DMS114 treated with DMSO at 0.1 percent for 48 hours (cell line): ENCODE results near the gene CDH16.
"Not testable (repeated sequence)": the region's sequence is repeated elsewhere in the genome, so short reads cannot be mapped to it uniquely, and the experiment has no call there.

Experiments
- DNase-seq: peaks from one replicate; lab custom pipeline; 2025; ENCODE audit not compliant: unreplicated experiment; lab: John Stamatoyannopoulos, UW

CDH16 gene

DNA sequence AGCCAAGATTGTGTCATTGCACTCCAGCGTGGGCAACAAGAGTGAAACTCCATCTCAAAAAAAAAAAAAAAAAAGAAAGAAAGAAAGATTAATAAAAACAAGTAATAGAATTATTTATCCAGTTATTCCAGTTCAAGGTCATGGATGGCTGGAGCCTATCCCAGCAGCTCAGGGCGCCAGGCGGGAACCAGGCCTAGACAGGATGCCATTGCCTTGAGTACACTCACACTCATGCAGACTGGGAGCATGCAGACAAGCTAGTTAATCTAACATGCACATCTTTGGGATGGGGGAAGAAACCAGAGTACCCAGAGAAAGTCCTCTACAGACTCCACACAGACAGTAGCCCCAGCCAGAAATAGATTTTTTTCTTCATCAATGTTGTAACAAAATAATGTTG, 20.5 kb downstream of the CDH16 start:
- no peak for DNase-seq

DNA sequence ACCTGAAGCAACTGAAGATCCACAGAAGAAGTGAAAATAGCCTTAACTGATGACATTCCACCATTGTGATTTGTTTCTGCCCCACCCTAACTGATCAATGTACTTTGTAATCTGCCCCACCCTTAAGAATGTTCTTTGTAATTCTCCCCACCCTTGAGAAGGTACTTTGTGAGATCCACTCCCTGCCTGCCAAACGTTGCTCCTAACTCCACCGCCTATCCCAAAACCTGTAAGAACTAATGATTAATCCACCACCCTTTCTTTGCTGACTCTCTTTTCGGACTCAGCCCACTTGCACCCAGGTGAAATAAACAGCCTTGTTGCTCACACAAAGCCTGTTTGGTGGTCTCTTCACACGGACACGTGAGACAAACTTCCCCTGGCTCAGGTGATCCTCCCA, 22.0 kb downstream of the CDH16 start:
- DNase-seq = not testable (repeated sequence)

DNA sequence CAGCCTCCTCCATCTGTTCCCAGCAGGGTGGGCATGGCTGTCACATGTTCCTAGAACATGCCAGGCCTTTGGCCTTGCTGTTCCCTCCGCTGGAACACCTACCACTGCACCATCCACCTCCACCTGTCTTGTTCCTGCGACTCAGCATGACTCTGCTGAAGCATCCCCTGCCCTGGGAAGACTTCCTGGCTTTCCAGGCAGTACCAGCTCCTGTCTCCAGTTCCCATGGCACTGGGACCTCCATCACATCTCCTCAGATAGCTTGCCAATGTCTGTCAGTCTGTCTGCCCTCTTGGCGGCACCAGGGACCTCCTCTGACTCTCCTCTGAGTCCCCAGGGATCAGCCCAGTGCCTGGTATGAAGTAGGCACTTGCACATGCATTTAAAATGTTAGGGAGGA, 22.7 kb downstream of the CDH16 start:
- no peak for DNase-seq

DNA sequence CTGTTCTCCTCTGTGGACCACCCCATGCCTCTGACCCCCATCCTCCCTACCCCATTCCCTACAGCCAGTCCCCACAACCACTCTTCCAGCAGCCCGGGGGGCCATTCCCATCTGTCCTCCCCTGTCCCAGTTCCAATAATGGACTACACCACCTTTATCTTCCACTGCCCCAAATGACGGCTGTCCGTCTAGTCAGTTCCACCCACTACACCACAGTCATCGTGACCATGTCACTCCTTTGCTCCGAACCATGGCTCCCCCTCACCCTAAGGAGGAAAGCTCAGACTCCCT, 23.1 kb downstream of the CDH16 start:
- no peak for DNase-seq

DNA sequence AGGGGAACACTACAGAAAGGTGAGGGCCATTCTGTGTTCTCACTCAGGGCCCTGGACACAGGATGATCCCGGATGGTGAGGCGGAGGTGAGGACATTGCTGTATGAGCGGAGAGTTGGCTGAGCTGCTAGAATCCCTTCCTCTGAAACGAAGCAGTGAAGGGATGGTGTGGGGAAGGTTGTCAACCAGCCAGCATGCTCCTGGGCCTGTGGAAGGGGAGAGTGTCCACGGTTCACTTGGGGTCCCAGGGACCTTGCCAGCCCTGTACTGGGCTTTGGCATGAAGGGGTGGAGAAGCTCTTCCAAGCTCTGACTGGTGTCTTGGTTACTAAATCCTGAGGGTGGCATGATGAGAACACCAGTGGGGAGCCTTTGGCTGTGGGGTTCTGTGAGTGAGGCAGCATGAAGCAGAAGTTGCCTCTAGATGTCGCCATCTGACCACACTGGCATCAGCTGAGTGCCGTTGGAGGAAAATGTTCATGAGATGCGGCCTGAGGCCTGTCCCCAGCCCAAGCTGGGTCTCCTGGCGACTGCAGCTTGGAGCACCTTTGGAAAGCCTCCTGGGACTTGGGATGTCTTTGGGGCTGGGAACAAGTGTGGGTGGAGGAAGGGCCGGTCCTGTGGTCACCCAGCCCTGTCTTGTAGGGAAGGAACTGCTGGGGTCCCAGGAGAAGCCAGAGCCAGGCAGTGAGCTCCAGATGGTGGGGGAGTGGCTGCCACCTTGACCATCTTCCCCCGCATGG, 23.6 kb downstream of the CDH16 start:
- peak; percentile 55 for DNase-seq

DNA sequence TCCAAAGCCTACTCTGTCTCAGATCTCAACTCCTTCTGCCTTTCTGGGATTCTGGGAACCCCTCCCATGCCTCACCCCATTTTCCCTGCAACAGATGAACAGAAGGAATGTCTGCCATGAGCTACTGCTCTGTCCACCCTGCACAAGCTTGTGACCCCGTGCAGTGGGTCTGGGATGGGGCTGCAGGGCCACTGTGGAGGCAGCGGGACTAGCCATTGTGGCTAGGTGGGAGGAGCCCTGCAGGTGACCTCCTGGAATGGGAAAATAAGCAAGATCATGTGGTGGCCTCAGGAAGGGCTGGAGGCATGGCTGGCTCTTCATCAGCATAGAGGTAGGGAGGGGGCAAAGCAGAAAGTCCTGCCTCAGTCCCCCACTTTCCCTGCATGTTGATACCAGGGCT, 24.6 kb downstream of the CDH16 start:
- no peak for DNase-seq

DNA sequence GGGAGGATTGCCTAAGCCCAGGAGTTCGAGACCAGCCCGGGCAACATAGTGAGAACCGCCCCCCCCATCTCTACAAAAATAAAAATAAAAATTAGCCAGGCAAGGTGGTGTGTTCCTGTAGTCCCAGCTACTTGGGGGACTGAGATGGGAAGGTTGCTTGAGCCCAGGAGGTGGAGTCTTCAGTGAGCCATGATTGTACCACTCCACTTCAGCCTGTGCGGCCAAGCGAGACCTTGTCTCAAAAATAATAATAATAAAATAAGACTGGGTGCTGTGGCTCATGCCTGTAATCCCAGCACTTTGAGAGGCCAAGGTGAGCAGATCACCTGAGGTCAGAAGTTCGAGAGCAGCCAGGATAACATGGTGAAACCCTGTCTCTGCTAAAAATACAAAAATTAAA, 26.9 kb downstream of the CDH16 start:
- no peak for DNase-seq

DNA sequence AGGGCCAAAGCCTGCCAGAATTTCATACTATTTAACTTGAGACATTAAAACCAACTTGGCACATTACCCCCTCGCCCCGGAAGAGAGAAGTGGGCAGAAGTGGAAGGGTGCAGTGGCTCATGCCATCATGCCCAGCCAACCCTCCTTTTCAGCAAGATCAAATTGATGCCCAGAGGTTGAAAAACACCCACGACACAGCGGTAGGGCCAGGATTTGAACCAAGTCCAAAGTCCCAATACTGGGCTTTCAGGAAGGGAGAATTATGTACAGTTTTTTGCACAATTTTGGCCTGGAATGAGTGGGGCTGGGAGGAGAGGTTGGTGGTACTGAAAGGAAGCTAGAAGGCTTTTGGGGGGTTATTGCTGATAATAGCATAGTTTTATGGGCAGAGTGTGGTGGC, 27.3 kb downstream of the CDH16 start:
- DNase-seq = no peak

DNA sequence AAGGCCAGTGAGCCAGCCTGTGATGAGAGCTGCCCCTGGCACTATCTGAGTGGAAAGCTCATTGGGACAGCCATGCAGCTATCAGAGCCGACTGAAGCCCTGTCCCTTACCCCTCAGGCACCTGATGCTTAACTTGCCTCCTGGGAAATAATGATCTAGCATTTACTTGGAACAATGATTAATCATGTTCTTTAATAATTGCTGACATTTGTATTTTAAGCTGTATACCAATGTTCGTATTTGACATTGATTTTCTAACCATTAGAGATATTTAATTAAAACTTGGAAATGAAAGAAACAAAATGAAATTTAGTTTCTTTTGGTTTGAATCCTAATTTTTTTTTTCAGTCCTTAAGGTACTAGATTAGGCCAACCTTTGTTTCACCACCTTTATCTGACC, 27.9 kb downstream of the CDH16 start:
- no peak for DNase-seq

DNA sequence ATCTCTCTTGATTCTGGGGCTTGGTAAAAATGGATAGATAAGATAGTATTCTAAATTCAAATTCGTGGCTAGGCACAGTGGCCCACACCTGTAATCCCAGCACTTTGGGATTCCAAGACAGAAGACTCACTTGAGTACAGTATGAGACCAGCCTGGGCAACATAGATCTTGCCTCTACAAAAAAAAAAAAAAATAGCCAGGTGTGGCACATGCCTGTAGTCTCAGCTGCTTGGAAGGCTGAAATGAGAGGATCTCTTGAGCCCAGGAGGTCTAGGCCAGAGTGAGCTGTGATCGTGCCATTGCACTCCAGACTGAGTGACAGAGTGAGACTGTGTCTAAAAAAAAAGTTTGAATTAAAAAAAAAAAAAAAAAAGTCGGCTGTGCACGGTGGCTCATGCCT, 29.1 kb downstream of the CDH16 start:
- no peak for DNase-seq

DNA sequence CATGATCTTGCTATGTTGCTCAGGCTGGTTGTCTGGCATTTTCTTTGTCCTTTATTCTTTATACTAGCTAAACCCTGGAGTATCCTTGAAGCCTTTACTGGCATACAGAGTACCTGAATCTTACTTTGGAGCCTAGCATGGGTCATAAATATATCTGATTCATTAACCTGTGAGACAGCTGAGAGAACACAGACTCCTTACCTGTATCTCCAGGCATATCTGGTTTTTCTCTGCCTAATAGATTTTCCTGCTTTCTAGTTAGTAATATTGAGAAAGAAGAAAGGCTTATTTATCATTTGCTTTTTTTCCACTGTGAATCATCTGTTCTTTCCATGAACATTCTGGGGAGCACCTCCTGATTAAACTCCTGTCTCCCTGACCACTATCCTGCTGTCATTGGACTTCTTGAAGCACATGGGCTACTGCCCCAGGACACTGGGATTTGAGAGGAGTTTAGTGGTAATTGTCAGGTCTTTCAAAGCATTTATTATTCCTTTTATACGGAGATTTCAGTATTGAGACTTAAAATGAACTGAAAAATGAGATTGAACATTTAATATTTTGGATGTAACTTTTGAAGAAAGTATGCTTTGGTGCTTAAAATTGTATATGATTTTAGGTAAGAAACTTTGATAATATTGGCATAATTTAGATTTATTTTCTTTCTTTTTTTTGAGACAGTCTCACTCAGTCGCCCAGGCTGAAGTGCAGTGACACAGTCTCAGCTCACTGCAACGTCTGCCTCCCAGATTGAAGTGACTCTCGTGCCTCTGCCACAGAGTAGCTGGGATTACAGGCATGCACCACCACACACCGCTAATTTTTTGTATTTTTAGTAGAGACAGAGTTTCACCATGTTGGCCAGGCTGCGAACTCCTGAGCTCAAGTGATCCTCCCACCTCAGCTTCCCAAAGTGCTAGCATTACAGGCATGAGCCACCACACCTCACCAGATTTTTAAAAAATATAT, 29.8 kb downstream of the CDH16 start:
- no peak for DNase-seq

DNA sequence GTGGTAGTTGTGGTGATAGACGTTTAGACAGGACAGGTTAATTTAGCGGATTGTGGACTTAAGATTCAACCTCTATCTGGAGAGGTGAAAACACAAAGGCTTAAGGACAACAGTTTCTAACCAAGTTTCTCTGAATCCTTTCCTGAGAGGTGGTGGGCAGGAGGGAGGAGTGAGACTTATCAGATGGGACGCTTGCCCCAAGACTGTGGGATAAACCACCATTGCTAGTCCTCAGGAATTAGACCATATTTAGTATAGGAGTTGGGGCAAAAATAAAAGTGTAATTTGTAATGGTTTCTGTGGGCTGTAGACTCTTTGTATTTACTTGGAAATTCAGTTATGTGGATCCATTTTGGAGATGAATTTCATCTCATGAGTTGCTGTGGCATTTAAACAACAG, 31.8 kb downstream of the CDH16 start:
- DNase-seq = no peak

DNA sequence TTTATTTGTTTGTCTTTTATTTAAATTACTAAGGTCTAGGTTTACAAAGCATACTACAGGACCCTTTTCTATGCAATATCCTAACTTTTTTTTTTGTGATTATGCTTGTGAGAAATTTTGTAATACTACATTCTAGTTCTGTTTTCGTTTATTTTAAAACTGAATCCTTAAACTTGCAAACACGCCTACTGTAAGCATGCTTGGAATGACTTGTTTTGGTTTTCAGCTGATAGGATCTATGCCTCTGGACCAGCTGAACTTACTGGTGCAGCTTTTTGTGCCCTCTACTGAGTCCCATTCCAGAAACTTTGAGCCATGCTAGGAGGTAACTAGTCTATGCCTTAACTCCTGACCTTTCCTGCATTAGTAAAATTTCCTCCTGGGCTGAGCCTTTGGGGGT, 32.4 kb downstream of the CDH16 start:
- no peak for DNase-seq

DNA sequence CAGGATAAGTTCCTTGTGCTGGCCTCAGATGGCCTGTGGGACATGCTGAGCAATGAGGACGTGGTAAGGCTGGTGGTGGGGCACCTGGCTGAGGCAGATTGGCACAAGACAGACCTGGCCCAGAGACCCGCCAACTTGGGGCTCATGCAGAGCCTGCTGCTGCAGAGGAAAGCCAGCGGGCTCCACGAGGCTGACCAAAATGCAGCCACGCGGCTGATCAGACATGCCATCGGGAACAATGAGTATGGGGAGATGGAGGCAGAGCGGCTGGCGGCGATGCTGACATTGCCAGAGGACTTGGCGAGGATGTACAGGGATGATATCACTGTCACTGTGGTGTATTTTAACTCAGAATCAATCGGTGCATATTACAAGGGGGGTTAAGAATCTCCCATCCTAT, 33.2 kb downstream of the CDH16 start:
- DNase-seq = no peak

DNA sequence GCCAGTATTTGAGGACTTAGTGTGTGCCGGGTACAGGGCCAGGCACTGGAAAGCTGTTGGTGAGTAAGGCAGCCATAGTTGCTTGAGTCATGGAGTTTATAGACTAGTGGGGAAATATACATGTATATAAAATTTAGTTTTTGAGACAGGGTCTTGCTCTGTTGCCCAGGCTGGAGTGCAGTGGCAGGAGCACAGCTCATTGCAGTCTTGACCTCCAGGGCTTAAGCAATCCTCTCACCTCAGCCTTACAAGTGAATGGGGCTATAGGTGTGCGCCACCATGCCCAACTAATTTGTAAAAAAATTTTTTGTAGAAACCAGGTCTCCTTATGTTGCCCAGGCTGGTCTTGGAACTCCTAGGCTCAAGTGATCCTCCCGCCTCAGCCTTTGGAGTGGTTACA, 36.0 kb downstream of the CDH16 start:
- no peak for DNase-seq

DNA sequence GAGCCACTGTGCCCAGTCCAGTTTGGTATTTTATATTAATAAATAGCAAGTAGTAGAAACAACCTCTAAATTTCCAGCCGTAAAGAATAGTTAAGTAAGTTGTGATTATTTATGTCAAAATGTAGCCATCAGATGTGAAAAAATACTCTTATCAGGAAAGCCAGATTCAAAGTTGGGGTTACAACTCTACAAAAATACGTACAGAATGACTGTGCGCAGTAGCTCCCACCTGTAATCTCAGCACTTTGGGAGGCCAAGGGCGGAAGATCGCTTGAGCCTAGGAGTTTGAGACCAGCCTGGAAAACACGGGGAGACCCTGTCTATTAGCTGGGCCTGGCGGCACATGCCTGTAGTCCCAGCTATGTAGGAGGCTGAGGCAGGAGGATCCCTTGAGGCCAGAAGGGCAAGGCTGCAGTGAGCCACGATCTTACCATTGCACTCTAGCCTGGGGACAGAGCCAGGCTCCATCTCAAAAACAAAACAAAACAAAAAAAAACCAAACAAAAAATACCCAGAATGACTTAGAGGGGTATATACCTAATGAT, 36.6 kb downstream of the CDH16 start:
- DNase-seq = no peak

DNA sequence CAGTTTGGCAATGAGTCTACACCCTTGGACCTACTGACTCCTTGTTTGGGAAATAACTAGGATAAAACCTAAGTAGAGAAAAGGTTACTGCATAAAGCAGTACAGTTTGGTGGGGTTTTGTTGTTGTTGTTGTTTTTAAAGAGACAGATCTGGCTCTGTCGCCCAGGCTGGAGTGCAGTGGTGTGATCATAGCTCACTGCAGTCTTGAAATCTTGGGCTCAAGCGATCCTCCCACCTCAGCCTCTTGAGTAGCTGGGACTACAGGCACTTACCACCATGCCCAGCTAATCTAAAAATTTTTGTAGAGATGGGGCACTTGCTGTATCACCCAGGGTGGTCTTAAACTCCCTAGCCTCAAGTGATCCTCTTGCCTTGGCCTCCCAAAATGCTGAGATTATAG, 37.1 kb downstream of the CDH16 start:
- no peak for DNase-seq

DNA sequence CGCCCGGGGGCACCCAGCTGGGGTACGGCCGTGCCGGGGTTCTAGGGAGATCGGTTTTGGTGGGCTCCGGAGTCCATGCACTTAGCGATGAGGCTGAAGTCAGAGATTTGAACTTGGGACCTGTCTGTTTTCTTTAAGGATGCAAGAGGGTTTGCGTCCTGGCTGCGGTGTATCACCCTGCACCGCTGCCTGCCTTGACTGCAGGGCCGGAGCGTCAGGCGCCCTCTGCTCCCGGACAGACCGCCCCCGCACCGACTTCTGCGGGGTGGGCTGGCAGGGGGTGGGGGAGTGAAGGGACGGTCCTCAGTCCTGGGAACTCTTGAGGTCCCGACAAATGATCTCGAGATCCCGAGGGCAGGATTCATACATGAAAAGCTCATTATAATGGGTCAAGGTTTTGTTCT, 37.7 kb downstream of the CDH16 start:
- DNase-seq = no peak

DNA sequence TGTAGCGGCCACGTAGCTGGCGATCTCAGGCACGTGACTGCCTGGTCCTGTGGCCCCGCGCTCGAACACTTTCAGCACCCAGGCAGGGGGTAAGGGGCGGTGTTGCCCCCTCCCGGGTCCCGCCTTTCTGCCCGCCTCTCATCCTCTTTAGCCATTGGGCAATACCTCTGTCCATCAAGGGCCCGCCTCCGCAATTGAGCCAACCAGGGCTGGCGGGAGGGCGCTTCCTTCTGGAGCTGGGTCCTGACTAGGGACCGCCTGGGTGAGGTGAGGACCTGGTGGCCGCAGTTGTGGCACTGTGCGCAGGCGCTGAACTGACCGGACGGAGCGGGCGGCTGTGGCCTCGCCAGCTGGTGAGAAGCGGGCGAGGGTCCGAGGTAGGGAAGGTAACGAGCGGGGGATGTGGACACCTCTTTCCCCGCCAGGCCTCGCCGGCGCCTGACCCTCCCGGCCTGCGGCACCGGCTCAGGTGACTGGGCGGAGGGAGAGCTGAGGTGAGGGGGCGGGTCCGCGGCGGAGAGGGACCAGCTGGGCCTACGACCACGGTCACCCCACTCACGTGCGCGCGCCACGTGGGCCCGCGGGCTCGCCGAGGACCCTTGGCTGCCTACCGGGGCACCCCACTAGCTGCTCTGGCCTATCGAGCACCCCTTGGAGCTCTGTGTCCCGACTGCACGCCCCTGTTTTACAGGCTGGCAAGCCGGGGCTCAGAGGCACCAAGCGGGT, 38.2 kb downstream of the CDH16 start, which contains the start of gene PDP2:
Gene PDP2 (plus strand): TSS at position 228 of the 726 bp plus-strand sequence. CDS start 3,770 bp downstream, outside the sequence.
- peak; percentile 92 for DNase-seq

DNA sequence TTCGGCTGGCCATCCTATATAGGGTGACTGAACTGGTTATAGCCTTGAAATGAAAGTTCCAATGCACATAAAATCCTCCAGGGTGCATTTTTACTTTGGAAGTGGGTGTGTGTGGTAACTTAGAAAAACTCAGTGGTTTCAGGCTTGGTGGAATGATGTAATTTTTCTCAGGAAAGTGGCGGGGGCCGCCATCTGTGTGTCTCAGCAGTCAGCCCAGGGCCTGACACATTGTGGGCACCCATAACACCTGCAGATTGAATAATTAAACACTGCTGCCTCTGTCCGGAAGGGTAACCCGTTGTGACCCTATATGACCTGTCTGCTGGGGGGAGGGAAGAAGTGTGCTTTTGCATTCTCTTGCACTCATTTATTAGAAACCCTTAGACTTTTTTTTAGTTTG, 40.6 kb downstream of the CDH16 start:
- DNase-seq = no peak

DNA sequence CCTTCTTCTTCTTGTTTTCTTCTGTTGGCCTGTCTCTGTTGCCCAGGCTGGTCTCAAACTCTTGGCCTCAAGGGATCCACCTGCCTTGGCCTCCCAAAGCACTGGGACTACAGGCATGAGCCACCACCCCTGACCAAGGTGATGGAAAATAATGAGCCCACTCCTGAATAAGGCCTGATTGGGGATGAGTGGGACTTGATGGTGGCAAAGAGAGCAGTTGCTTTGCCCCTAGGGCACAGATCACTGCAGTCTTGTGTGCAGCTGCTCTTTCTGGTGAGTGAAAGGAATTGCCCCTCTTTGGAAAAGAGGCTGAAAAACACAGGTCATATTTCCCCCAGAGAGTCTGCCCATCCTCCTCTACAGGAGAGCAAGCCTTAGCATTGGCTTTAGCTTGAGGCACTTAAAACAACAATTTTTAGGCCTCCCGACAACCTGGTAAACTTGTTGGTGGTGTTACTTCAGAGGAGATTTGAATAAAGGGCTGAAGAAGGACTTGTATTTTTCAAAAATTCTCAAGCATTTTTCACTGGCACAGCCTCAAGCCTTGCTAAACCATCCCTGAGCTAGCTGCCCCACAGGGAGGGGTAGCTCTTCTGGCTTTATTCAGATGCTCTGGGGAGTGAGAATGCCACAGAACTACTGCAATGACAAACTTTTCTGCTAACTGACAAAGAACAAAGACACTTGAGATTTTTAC, 44.5 kb downstream of the CDH16 start:
- DNase-seq = no peak
